ENCODE data around the gene NOTCH4. TPM values are rescaled to one million over a fixed set of nuclear protein-coding genes. Genes with fewer than 3 reads are reported as not detected.

NOTCH4 gene
- total and polyA plus RNA-seq, 9 of the 15 experiments (the other 6 are each of a cell fraction or from before 2014, with no cell fraction given): 0.24 to 4.3 (median 1.7) TPM

- TF ChIP-seq ETV6 (IDR thresholded peaks at IDR 0.05; ENCODE audit: borderline replicate concordance in 1 of 2, low read depth in 2 of 2, low read length in 1 of 2) (no peak; a peak in 2 of 4 replicates), ETV6 (CRISPR knock-in tag; IDR thresholded peaks at IDR 0.05; ENCODE audit: borderline replicate concordance) (0 out of 2 replicates have a peak, but pooled peaks have one; percentile 70), NFIC (IDR thresholded peaks at IDR 0.05) (peak; percentile 9; the same call in 1 of the 2 replicates), GATAD2A (IDR thresholded peaks at IDR 0.05) (peak; percentile 85; the same call in 1 of the 2 replicates), ZBTB43 (CRISPR knock-in tag; IDR thresholded peaks at IDR 0.05) (no peak), NELFE (IDR thresholded peaks at IDR 0.05; ENCODE audit: insufficient read depth, insufficient read length) (no peak), HLTF (IDR thresholded peaks at IDR 0.05) (0 out of 2 replicates have a peak, but pooled peaks have one; percentile 20), ARNT (IDR thresholded peaks at IDR 0.05) (peak in 1 of 2 experiments; percentile 25; a peak in 1 of 4 replicates), SNRNP70 (optimal IDR thresholded peaks at IDR 0.05; ENCODE audit: low read depth, low read length) (no peak), POLR2G (IDR thresholded peaks at IDR 0.05; ENCODE audit: low read depth, low read length) (peak; percentile 97), CHD1 (IDR thresholded peaks at IDR 0.05; ENCODE audit: low read length) (peak; percentile 86), CHCHD3 (CRISPR knock-in tag; IDR thresholded peaks at IDR 0.05) (peak; percentile 88; the same call in 1 of the 2 replicates), NR2C2 (CRISPR knock-in tag; IDR thresholded peaks at IDR 0.05) (peak; percentile 87), NR2C2 (tag; IDR thresholded peaks at IDR 0.05) (peak; percentile 80; the same call in 1 of the 2 replicates), SIN3A (IDR thresholded peaks at IDR 0.05; ENCODE audit: borderline replicate concordance in 2 of 2, control insufficient read depth in 1 of 2, low read depth in 2 of 2, low read length in 2 of 2) (peak; percentile 37 to 67; a peak in 1 of 4 replicates), SMAD3 (CRISPR knock-in tag; conservative IDR thresholded peaks at IDR 0.05) (peak; percentile 50; the same call in 1 of the 2 replicates), FOXA3 (CRISPR knock-in tag; conservative IDR thresholded peaks at IDR 0.05 in 1 of 2, IDR thresholded peaks at IDR 0.05 in 1 of 2) (peak in 1 of 2 experiments; percentile 52; a peak in 2 of 4 replicates), TCF15 (CRISPR knock-in tag; IDR thresholded peaks at IDR 0.05) (peak; percentile 37; the same call in 1 of the 2 replicates), ZNF431 (CRISPR knock-in tag; IDR thresholded peaks at IDR 0.05) (peak; percentile 52; the same call in 1 of the 2 replicates), JUND (IDR thresholded peaks at IDR 0.05; ENCODE audit: borderline replicate concordance, low read depth, low read length) (peak; percentile 95), JUND (tag; IDR thresholded peaks at IDR 0.05; ENCODE audit: borderline replicate concordance, low read depth, low read length) (peak; percentile 89), PHB (CRISPR knock-in tag; IDR thresholded peaks at IDR 0.05) (peak; percentile 74; the same call in 1 of the 2 replicates), ZNF280B (CRISPR knock-in tag; IDR thresholded peaks at IDR 0.05) (no peak)
Measured at GRCh38 chr6:32195902-32196681, 27.8 kb downstream of the NOTCH4 start (continued).

Measured in K562 (cell line).